Measurements from ENCODE around the gene ENO2.

ENO2 gene

GRCh38 chr12:6960593-6961277 is 46.4 kb downstream of the ENO2 start:
- DNase-seq (ENCODE audit: low read depth), result no peak

- peak; percentile 89 for DNase-seq (ENCODE audit: low read depth)
Measured at GRCh38 chr12:6961278-6961694, 46.9 kb downstream of the ENO2 start.

GRCh38 chr12:6961695-6962284 is 47.4 kb downstream of the ENO2 start:
- no peak for DNase-seq (ENCODE audit: low read depth)

GRCh38 chr12:6962285-6963015 is 48.1 kb downstream of the ENO2 start:
- DNase-seq (ENCODE audit: low read depth), result no peak

DNA sequence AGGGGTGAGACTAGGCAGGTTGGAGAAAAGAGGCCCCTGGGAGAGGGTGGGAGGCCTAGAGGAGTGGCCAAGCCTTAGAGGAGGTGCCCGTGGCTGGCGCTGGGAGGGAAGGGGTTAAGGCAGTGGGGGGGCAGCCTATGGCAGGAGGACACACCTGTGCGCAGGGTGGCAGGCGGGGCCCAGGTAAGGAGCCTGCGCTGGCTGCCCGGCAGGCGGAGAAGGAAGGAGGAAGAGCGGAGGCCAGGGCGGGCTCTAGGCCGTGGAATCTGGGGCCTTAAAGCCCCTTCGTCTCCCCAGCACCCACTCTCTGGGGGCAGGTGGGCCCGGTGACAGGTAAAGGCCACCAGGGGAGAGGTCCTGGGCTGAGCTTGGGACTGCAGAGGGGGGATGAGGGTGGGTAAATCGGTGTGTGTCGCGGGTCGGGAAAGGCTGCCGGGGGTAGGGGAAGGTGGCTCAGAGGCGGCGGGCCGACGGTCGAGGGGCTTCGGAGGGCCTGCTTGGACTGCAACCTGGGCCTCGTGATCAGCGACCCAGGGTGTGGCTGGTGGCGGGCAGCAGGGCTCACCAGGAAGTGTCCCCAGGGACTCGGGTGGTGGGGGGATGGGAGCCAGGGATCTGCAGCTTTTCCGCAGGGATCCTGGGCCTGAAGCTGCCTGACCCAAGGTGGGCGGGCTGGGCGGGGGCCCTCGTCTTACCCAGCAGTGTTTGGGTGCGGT is 48.8 kb downstream of the ENO2 start:
- DNase-seq (ENCODE audit: low read depth), result no peak

GRCh38 chr12:6963791-6964413 is 49.5 kb downstream of the ENO2 start:
- no peak for DNase-seq (ENCODE audit: low read depth)

DNA sequence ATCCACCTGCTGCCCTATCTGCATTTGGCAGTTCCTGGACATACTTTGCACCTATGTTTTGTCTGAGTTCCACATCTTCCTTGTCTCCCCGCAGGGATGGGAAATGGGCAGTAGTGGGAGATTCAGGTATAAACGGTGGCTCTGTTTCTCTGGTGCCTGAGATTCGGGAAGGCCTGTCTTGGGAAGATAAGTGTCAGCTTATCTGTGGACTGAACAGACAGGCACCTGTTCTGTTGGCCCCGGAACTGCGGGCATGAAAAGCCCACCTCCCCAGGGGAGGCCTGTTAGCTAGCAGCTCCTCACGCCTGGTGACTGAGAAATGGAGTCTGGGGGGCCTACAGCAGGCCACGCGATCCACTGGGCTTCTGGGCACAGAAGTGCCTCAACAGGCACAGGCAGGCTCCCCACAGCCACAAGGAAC is 50.2 kb downstream of the ENO2 start:
- no peak for DNase-seq (ENCODE audit: low read depth)

- DNase-seq (ENCODE audit: low read depth), result peak; percentile 80
Measured at GRCh38 chr12:6965026-6965661, 50.8 kb downstream of the ENO2 start.

- DNase-seq (ENCODE audit: low read depth), result no peak
Measured at GRCh38 chr12:6965714-6966113, 51.3 kb downstream of the ENO2 start.

DNA sequence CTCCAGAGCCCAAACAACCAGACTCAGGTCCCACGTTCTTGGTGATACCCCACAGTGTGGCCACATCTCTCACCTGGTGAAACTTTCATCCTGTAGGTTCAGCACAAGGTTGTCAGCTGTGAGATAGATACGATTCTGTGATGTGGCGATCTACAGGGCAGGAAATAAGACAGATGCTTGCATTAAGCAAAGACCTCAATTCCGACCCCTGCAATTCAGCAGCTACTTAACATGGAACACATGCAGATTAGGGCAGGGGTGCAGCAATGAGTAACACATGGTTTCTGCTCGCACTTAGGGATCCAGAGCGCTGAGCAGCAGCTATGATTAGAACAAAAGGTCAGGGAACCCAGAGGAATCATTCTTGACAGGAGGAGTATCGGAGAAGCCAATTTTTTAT is 52.0 kb downstream of the ENO2 start:
- no peak for DNase-seq (ENCODE audit: low read depth)

- DNase-seq (ENCODE audit: low read depth), result no peak
Measured at GRCh38 chr12:6967651-6968100, 53.3 kb downstream of the ENO2 start.

DNA sequence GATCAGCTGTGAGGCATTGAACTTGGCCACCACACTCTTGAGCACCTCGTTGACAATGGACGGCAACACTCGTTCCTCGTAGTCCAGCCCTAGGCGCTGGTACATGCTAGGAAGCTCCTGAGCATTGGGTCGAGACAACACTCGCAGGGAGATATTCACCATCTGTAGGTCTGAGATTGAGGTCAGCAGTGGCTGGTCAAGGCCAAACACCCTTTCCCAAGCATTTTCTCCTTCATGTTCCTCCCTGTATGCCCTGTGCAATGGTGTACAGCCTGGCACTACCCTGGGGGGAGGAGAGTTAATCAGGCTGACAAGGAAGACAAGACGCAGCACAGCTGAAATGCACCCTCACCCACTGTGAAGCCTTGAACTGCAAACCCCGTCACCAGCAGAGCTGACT is 54.0 kb downstream of the ENO2 start:
- no peak for DNase-seq (ENCODE audit: low read depth)

DNA sequence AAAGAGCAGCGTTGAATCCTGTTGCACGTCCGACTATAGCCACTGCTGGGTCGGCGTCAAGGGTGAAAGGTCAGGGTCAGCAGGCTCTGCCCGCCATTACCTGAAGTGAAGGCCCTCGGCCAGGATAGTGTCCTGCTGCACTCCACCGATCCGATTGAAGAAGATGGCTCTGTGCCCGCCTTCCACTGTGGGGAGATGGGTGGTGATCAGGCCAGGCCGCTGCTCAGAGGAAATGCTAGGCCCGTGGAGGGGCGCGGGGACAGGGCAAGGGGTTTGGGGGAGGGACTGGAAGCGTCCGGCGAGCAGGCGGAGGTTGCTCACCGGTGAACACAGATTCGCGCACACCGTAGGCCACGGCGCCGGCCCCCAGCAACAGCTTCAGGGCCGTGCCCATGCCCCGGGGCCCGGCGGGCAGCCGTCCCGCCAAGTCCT is 55.7 kb downstream of the ENO2 start:
- DNase-seq (ENCODE audit: low read depth), result no peak
